Osteocyte (in vitro differentiated cells): ENCODE measurements around the gene FAM13B. TPM values are rescaled to one million over a fixed set of nuclear protein-coding genes. Genes with fewer than 3 reads are reported as not detected.
A peak's percentile ranks its signal among the peaks of the same experiment; 100 is the strongest.
"Not testable (repeated sequence)": the region's sequence is repeated elsewhere in the genome, so short reads cannot be mapped to it uniquely, and the experiment has no call there.

ENCODE experiments used
- DNase-seq: peaks from one replicate; pipeline ENCODE4 v3.0.0; 2021; ENCODE audit warnings: mixed read lengths; ENCODE audit not compliant: unreplicated experiment; ENCODE audit errors: extremely low spot score
- H3K27ac Mint-ChIP-seq: one replicate; pipeline ENCODE4 v1.8.0; 2021; ENCODE audit warnings: mild to moderate bottlenecking, mixed read lengths; ENCODE audit not compliant: unreplicated experiment
- H3K27me3 Mint-ChIP-seq: one replicate; pipeline ENCODE4 v1.8.0; 2021; ENCODE audit warnings: mixed read lengths; ENCODE audit not compliant: unreplicated experiment
- H3K36me3 Mint-ChIP-seq: one replicate; pipeline ENCODE4 v1.8.0; 2021; ENCODE audit warnings: mixed read lengths; ENCODE audit not compliant: unreplicated experiment
- H3K4me1 Mint-ChIP-seq: one replicate; pipeline ENCODE4 v1.8.0; 2021; ENCODE audit warnings: mixed read lengths; ENCODE audit not compliant: unreplicated experiment
- H3K4me3 Mint-ChIP-seq: one replicate; pipeline ENCODE4 v1.8.0; 2021; ENCODE audit warnings: mild to moderate bottlenecking, moderate library complexity, mixed read lengths; ENCODE audit not compliant: unreplicated experiment
- H3K9me3 Mint-ChIP-seq: one replicate; pipeline ENCODE4 v1.8.0; 2021; ENCODE audit warnings: mixed read lengths; ENCODE audit not compliant: unreplicated experiment
- total RNA-seq: library from RNA; stranded (reverse); gene quantifications from 2 replicates; pipeline ENCODE4 v1.2.1, GENCODE V29; 2021
- TF ChIP-seq, protein P1 (sequence below): fragments of 200-600 bp; sonication (generic); IDR thresholded peaks from 2 replicates; pipeline ENCODE4 v1.5.0; 2021; ENCODE audit warnings: antibody characterized with exemption, mild to moderate bottlenecking, moderate library complexity

FAM13B gene
- total RNA-seq, 1 donor from 2014 or later = 42.7 TPM

DNA sequence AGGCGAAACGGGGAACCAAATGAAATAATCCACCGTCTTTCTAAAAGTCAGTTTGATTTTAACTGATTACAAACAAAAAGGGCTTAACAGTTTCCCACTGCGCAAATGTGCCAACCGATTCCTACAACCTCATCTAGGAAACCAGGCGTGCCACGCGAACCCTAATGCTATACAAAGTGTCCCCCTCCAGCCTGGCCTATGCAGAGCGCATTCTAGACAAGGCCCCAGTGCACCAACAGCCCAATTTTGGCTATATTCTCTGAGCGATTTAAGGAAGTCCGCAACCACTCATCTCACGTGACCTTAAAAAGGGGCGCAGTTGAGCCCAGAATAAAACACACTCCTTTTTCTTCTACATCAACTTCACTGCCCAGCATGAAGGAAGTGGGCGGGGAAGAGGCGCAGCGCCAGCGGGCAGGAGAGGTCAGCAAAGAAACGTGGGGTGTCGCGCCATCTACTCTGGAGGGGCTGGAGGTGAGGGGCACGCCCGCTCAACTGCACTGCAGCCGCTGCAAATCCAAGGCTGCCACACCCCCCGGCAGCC, 779 bp downstream of the FAM13B start:
- peak overlapping the region; percentile 96 for H3K4me3 Mint-ChIP-seq
- TF ChIP-seq, protein P1, sequence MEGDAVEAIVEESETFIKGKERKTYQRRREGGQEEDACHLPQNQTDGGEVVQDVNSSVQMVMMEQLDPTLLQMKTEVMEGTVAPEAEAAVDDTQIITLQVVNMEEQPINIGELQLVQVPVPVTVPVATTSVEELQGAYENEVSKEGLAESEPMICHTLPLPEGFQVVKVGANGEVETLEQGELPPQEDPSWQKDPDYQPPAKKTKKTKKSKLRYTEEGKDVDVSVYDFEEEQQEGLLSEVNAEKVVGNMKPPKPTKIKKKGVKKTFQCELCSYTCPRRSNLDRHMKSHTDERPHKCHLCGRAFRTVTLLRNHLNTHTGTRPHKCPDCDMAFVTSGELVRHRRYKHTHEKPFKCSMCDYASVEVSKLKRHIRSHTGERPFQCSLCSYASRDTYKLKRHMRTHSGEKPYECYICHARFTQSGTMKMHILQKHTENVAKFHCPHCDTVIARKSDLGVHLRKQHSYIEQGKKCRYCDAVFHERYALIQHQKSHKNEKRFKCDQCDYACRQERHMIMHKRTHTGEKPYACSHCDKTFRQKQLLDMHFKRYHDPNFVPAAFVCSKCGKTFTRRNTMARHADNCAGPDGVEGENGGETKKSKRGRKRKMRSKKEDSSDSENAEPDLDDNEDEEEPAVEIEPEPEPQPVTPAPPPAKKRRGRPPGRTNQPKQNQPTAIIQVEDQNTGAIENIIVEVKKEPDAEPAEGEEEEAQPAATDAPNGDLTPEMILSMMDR = no peak
- H3K36me3 Mint-ChIP-seq = peaks cover 1% of the 10 kb centered on the region
- H3K9me3 Mint-ChIP-seq = no peaks in the 10 kb centered on the region
- no peaks in the 10 kb centered on the region for H3K27me3 Mint-ChIP-seq
- DNase-seq = no peak
- H3K27ac Mint-ChIP-seq = peak overlapping the region; percentile 94
- H3K4me1 Mint-ChIP-seq = peaks cover 48% of the 10 kb centered on the region

DNA sequence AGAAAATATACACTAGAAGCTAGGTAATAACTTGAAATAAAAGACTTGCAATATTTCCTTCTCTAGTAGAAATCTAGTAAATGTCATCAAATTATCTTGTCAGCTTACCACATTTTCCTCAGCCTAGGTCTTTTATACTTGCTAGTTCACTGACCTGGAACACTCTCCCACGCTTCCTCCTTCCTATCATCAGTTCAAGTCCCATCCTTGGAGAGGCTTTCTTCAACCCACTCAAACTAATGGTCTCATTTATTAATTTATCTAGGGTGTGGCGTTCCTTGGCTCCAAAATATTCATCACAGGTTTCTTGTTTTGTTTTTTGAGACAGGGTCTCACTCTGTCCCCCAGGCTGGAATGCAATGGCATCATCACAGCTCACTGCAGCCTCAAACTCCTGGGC, 2.9 kb downstream of the FAM13B start:
- Mint-ChIP-seq H3K4me3 (no peak overlapping the region), H3K9me3 (peaks cover 7% of the 10 kb centered on the region)

DNA sequence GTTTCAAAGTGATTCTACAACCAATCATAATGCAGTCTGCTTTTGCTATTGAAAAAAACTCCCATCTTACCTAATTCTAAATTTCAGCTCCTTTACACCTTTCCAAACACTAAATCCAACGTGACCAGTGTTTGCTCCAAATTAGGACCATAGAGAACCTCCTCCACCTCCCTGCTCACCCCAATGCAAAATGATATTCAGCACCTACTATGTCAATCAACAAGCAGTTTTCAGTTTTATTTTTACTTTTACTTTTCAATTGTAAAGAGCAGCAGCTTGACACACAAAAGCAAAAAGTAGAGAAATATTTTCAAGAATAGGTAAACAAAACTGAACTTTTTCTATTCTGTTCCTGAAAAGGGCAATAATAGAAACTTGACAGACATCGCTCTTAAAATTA, 3.4 kb downstream of the FAM13B start:
- Mint-ChIP-seq H3K27ac (no peak overlapping the region), H3K4me1 (peaks cover 52% of the 10 kb centered on the region), H3K9me3 (peaks cover 7% of the 10 kb centered on the region), H3K36me3 (peaks cover 1% of the 10 kb centered on the region), H3K4me3 (no peak overlapping the region), H3K27me3 (no peaks in the 10 kb centered on the region)
- TF ChIP-seq, protein P1 = no peak
- DNase-seq = no peak

More for the DNA sequence above, 2.9 kb downstream of the FAM13B start:
- Mint-ChIP-seq H3K36me3 (peaks cover 1% of the 10 kb centered on the region), H3K27ac (no peak overlapping the region), H3K27me3 (no peaks in the 10 kb centered on the region), H3K4me1 (peaks cover 49% of the 10 kb centered on the region)
- no peak for DNase-seq
- TF ChIP-seq, protein P1 = no peak

DNA sequence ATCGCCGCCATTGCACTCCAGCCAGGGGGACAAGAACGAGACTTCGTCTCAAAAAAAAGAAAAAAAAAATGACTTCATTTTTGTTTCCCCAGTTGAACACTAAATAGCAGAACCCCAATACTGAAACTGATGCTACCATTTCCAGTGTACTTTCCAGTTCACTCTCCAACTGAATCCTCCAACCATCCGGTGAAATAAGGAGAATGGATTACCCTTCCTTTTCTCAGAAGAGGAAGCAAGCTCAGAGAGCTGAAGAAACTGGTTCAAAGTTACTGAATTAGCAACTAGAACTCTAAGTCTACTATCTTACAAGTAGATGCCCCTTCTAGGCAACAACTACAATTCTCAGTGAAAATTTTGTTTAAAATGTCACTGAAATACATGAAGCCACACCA, 3.9 kb downstream of the FAM13B start:
- TF ChIP-seq, protein P1 = no peak
- Mint-ChIP-seq H3K4me1 (peaks cover 53% of the 10 kb centered on the region), H3K9me3 (peaks cover 7% of the 10 kb centered on the region), H3K27me3 (no peaks in the 10 kb centered on the region), H3K4me3 (no peak overlapping the region), H3K27ac (no peak overlapping the region), H3K36me3 (peaks cover 1% of the 10 kb centered on the region)
- no peak for DNase-seq

DNA sequence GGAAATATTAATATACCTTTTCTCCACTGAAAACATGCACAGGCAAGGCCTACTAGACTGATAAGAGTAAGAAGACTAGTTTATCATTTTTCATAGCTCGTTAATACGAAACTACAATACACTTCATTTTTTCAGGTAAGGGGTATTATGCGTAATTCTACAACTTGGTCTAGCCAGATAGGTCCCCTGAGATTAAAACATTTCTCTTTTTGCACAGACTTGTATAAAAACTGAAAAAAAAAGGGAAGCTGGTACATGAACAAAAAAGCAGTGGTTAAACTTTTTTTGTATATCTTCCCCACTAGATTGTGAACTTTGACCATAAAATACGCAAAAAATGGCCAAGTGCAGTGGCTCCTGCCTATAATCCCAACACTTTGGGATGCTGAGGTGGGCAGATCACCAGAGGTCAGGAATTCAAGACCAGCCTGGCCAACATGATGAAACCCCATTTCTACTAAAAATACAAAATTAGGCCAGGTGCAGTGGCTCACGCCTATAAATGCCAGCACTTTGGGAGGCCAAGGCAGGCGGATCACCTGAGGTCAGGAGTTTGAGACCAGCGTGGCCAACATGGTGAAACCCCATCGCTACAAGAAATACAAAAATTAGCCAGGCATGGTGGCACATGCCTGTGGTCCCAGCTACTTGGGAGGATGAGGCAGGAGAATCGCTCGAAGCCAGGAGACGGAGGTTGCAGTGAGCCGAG, 4.5 kb downstream of the FAM13B start:
- not testable (repeated sequence) for DNase-seq, H3K4me3 Mint-ChIP-seq, H3K27me3 Mint-ChIP-seq, H3K27ac Mint-ChIP-seq, H3K36me3 Mint-ChIP-seq, H3K9me3 Mint-ChIP-seq
- H3K4me1 Mint-ChIP-seq = peaks cover 49% of the 10 kb centered on the region

DNA sequence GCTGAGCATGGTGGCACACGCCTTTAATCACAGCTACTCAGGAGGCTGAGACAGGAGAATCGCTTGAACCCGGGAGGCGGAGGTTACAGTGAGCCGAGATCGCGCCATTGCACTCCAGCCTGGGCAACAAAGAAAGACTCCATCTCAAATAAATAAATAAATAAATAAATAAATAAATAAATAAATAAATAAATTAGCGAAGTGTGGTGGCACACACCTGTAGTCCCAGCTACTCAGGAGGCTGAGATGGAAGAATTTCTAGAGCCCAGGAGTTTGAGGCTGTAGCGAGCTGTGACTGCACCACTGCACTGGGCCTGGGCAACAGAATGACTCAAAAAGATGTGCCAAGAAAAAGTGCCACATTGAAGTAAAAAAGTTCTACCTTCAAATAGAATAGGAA, 6.1 kb downstream of the FAM13B start:
- H3K36me3 Mint-ChIP-seq, H3K4me3 Mint-ChIP-seq, H3K27ac Mint-ChIP-seq, H3K27me3 Mint-ChIP-seq, DNase-seq, H3K9me3 Mint-ChIP-seq: not testable (repeated sequence)
- H3K4me1 Mint-ChIP-seq = peaks cover 40% of the 10 kb centered on the region
